Esophagus squamous epithelium (tissue), 5 donors: ENCODE results near the gene L3MBTL1. TPM values are rescaled to one million over a fixed set of nuclear protein-coding genes. Genes with fewer than 3 reads are reported as not detected.
"Not testable (repeated sequence)": the region's sequence is repeated elsewhere in the genome, so short reads cannot be mapped to it uniquely, and the experiment has no call there.

ENCODE experiments used
- DNase-seq: peaks from one replicate; lab custom pipeline; 2025; lab: John Stamatoyannopoulos, UW
- H3K27ac ChIP-seq, 4 donors: fragments of 200-600 bp; sonication (generic); one replicate each; pipeline ENCODE4 v1.5.1; 2016 to 2019; ENCODE audit warnings: mild to moderate bottlenecking in 1 of 4
- H3K27me3 ChIP-seq, 4 donors: fragments of 200-600 bp; sonication (generic); 1 replicate in 3 of 4; 2 replicates in 1 of 4; pipeline versions ENCODE4 v1.5.1 to v1.6.0; 2017 to 2021; ENCODE audit warnings: antibody characterized with exemption in 1 of 4
- H3K36me3 ChIP-seq, 3 donors: fragments of 200-600 bp; sonication (generic); one replicate each; pipeline ENCODE4 v1.5.1; 2016 to 2019
- H3K4me1 ChIP-seq, 3 donors: fragments of 200-600 bp; sonication (generic); one replicate each; pipeline ENCODE4 v1.5.1; 2017 to 2019
- H3K4me3 ChIP-seq, 4 donors: fragments of 200-600 bp; sonication (generic); 1 replicate in 3 of 4; 2 replicates in 1 of 4; pipeline ENCODE4 v1.5.1; 2016 to 2019; ENCODE audit warnings: mild to moderate bottlenecking in 2 of 4, moderate library complexity in 1 of 4
- H3K9me3 ChIP-seq, 3 donors: fragments of 200-600 bp; sonication (generic); one replicate each; pipeline ENCODE4 v1.5.1; 2016 to 2019
- POLR2A ChIP-seq, 4 donors: fragments of 450-650 bp; IDR thresholded peaks; one replicate each; pipeline ENCODE4 v1.6.1; 2017; ENCODE audit warnings: antibody characterized with exemption in 4 of 4, mild to moderate bottlenecking in 4 of 4, moderate library complexity in 3 of 4
- WGBS, 2 donors: methylation state at CpG; one replicate each; pipeline ENCODE4 v1.1.5; 2018; 5-methylcytosine and 5-hydroxymethylcytosine counted together
- intact Hi-C: fragments of 100-400 bp; cut with DNase I; formaldehyde crosslinking; loops from one replicate; pipeline ENCODE4 v1.15.0; 2022
- total RNA-seq, 4 donors: library from RNA; depleted of rRNA; stranded (reverse); fragments of >200 nt; gene quantifications; one replicate each; pipeline ENCODE4 v1.1.0, GENCODE V29; 2016
- TF ChIP-seq, protein P1 (sequence below), 6 experiments: fragments of 450-650 bp in 4 of 6; fragments of 200-600 bp in 2 of 6; sonication (generic) in 2 of 6; IDR thresholded peaks; one replicate each; pipeline ENCODE4 v1.5.1; 2016 to 2019; ENCODE audit warnings: antibody characterized with exemption in 6 of 6, mild to moderate bottlenecking in 4 of 6, moderate library complexity in 4 of 6
- donor health status: DM: yes; HTN: yes; CAD: no.

The L3MBTL1 gene
- total RNA-seq, 4 donors from 2014 or later, result 3.5 to 31.7 (median 7.9) TPM

DNA sequence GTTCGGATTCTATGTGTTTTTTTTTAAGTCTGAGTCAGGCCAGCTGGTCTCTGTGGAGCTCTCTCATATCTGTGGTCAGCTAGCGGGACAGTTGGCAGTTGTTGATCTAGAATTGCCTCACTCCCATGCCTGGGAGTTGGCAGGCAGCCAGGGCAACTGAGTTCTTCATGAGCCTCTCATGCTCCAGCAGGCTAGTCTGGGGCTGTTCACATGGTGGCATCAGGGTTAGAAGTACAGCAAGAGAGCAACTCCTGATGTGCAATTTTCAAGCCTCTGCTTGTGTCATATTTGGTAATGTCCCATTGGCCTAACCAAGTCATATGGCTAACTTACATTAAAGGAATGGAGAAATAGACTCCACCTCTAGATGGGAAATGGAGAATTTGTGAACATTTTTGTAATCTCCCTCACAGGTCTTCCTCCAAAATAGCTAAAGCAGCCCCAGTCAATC is 76.5 kb downstream of the L3MBTL1 start:
- no peak for DNase-seq
- no peaks in the 10 kb centered on the region for H3K4me1 ChIP-seq
- intact Hi-C loops, result no loop called here
- no peak overlapping the region for H3K27ac ChIP-seq
- H3K27me3 ChIP-seq, result no peaks in the 10 kb centered on the region
- H3K36me3 ChIP-seq, result no peaks in the 10 kb centered on the region
- no peaks in the 10 kb centered on the region for H3K9me3 ChIP-seq
- TF ChIP-seq POLR2A (IDR thresholded peaks at IDR 0.05), result no peak
- TF ChIP-seq, protein P1, sequence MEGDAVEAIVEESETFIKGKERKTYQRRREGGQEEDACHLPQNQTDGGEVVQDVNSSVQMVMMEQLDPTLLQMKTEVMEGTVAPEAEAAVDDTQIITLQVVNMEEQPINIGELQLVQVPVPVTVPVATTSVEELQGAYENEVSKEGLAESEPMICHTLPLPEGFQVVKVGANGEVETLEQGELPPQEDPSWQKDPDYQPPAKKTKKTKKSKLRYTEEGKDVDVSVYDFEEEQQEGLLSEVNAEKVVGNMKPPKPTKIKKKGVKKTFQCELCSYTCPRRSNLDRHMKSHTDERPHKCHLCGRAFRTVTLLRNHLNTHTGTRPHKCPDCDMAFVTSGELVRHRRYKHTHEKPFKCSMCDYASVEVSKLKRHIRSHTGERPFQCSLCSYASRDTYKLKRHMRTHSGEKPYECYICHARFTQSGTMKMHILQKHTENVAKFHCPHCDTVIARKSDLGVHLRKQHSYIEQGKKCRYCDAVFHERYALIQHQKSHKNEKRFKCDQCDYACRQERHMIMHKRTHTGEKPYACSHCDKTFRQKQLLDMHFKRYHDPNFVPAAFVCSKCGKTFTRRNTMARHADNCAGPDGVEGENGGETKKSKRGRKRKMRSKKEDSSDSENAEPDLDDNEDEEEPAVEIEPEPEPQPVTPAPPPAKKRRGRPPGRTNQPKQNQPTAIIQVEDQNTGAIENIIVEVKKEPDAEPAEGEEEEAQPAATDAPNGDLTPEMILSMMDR (IDR thresholded peaks at IDR 0.05), result no peak
- H3K4me3 ChIP-seq, result no peak overlapping the region
- WGBS, 2 donors, result 6 to 58% methylated on average over 2 of the region's 2 CpGs

- H3K36me3 ChIP-seq, result no peaks in the 10 kb centered on the region
- 54 to 67% methylated on average over 6 of the region's 7 CpGs for WGBS, 2 donors
- no peak for DNase-seq
- peaks cover 0 to under 1% (median 0%) of the 10 kb centered on the region in 3 donors for H3K4me1 ChIP-seq
- H3K4me3 ChIP-seq, result no peak overlapping the region
- intact Hi-C loops, result no loop called here
- no peak overlapping the region for H3K27ac ChIP-seq
- no peak for TF ChIP-seq POLR2A (IDR thresholded peaks at IDR 0.05)
- TF ChIP-seq, protein P1 (IDR thresholded peaks at IDR 0.05), result no peak
- H3K27me3 ChIP-seq, result no peaks in the 10 kb centered on the region
- no peaks in the 10 kb centered on the region for H3K9me3 ChIP-seq
These were observed 77.1 kb downstream of the L3MBTL1 start for GRCh38 chr20:43584448-43585136.

- TF ChIP-seq, protein P1 (IDR thresholded peaks at IDR 0.05), result no peak
- TF ChIP-seq POLR2A (IDR thresholded peaks at IDR 0.05), result no peak
- Histone ChIP-seq H3K27ac (no peak overlapping the region), H3K36me3 (no peaks in the 10 kb centered on the region), H3K9me3 (no peaks in the 10 kb centered on the region), H3K27me3 (no peaks in the 10 kb centered on the region), H3K4me1 (peaks cover 3 to 15% (median 9%) of the 10 kb centered on the region in 3 donors), H3K4me3 (no peak overlapping the region)
- 81 to 89% methylated on average over 5 to 8 of the region's 8 CpGs for WGBS, 2 donors
- intact Hi-C loops, result no loop called here
- no peak for DNase-seq
These were observed 79.1 kb downstream of the L3MBTL1 start for GRCh38 chr20:43586641-43587040.

GRCh38 chr20:43588526-43588925 is 81.0 kb downstream of the L3MBTL1 start:
- H3K9me3 ChIP-seq, H3K27ac ChIP-seq, H3K4me3 ChIP-seq, intact Hi-C loops, H3K27me3 ChIP-seq, H3K36me3 ChIP-seq, DNase-seq: not testable (repeated sequence)
- peaks cover 3 to 22% (median 13%) of the 10 kb centered on the region in 3 donors for H3K4me1 ChIP-seq
- 90 to 94% methylated on average over 10 of the region's 10 CpGs for WGBS, 2 donors

- peak overlapping the region; percentile 59 to 99 (median 74) for H3K4me3 ChIP-seq
- H3K27ac ChIP-seq, result peak overlapping the region; percentile 68 to 90 (median 84)
- intact Hi-C loops, result no loop called here
- WGBS, 2 donors, result 28 to 32% methylated on average over 8 of the region's 9 CpGs
- no peak for DNase-seq
- TF ChIP-seq, protein P1 (IDR thresholded peaks at IDR 0.05), result no peak
- TF ChIP-seq POLR2A (IDR thresholded peaks at IDR 0.05), result no peak
- peaks cover 0 to 12% (median 3%) of the 10 kb centered on the region in 3 donors for H3K36me3 ChIP-seq
- peaks cover 3 to 22% (median 13%) of the 10 kb centered on the region in 3 donors for H3K4me1 ChIP-seq
- H3K27me3 ChIP-seq, result no peaks in the 10 kb centered on the region
- no peaks in the 10 kb centered on the region for H3K9me3 ChIP-seq
These were observed 82.5 kb downstream of the L3MBTL1 start for GRCh38 chr20:43590036-43590391.
